Right renal cortex interstitium (tissue), 3 donors: ENCODE data around the gene C13orf42. TPM values are rescaled to one million over a fixed set of nuclear protein-coding genes. Genes with fewer than 3 reads are reported as not detected.

ENCODE experiments used
- DNase-seq, 3 donors: peaks; one replicate each; pipeline ENCODE4 v3.0.0-alpha.2; 2013; ENCODE audit warnings: low read depth in 3 of 3, low spot score in 2 of 3
- polyA plus RNA-seq, 3 donors: library from polyadenylated mRNA; unstranded; fragments of 120-200 nt; gene quantifications; one replicate each; pipeline ENCODE4 v1.2.1, GENCODE V29; 2013; ENCODE audit not compliant: insufficient read length in 3 of 3

The C13orf42 gene
- polyA plus RNA-seq, 3 donors: 0.22 to 0.52 (median 0.39) TPM

DNA sequence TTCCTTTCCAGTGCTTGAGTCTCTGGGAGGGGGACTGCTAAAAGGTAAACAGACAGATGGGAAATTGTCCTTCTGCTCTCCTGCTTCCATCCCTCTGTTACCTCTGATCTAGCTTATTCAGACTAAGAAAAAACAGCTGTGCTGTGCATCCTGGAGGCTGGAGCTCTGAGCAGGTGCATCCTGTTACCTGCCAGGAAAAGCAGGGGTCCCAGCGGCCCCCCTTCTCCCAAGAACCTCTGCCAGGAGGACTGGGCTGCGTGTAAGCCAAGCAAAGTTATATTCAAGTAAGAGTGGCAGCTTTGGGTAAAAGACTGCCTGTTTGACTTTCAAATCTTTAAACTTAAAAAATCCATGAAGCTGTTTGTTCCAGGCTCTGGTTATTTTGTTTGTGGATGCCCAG lies 75.1 kb downstream of the C13orf42 start:
- no peak for DNase-seq

DNA sequence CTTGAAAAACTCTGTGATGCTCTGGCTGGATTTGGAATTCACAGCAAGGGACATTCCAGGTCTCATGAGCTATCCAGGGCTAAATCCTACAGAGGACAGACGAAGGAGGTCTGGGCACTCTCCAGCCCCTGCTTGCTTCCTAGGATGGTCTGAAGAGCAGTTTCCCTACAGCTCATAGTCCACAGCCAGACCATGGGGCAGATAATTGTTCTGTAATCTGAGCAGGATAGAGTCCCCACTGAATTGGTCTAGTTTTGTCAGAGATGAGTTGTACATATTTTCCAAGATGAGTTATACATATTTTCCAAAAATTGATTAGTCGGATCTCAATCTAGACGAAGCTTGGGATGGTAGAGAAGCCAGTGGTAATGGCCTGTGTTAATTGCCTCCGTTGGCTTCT lies 75.6 kb downstream of the C13orf42 start:
- DNase-seq: no peak

- no peak for DNase-seq
Observed at GRCh38 chr13:51034906-51035305, 76.2 kb downstream of the C13orf42 start.

- no peak for DNase-seq
Observed at GRCh38 chr13:51033421-51034185, 77.5 kb downstream of the C13orf42 start.

- no peak for DNase-seq
Observed at GRCh38 chr13:51032831-51033230, 78.2 kb downstream of the C13orf42 start.

Other genes starting within 250 kb of the C13orf42 start
- 10 to 100 TPM; 59.7 to 69.9 (median 63.0) TPM for gene RNASEH2B, start 201.5 kb downstream of the C13orf42 start, polyA plus RNA-seq
- 1 to 10 TPM; 4.4 to 4.6 (median 4.5) TPM for gene FAM124A, start 111.1 kb upstream of the C13orf42 start, polyA plus RNA-seq
- gene SERPINE3, start 228.4 kb upstream of the C13orf42 start, polyA plus RNA-seq: under 1 TPM; 0.19 to 0.31 (median 0.20) TPM